HG03159 (cell line): ENCODE data around the gene MANBA.
"Not testable (repeated sequence)": the region's sequence is repeated elsewhere in the genome, so short reads cannot be mapped to it uniquely, and the experiment has no call there.

ENCODE experiments used
- ATAC-seq: cut with Tn5 transposase; IDR thresholded peaks from one replicate; pipeline ENCODE4 v1.9.1; 2021; ENCODE audit warnings: mild to moderate bottlenecking, moderate library complexity; ENCODE audit not compliant: unreplicated experiment

MANBA gene

GRCh38 chr4:102725229-102725628 is 35.5 kb downstream of the MANBA start:
- ATAC-seq, result no peak

GRCh38 chr4:102723511-102723910 is 37.3 kb downstream of the MANBA start:
- ATAC-seq, result no peak

GRCh38 chr4:102722740-102723139 is 38.0 kb downstream of the MANBA start:
- ATAC-seq, result no peak

- not testable (repeated sequence) for ATAC-seq
Observed at GRCh38 chr4:102718833-102719575, 41.8 kb downstream of the MANBA start.

- ATAC-seq, result no peak
Observed at GRCh38 chr4:102717448-102718092, 43.2 kb downstream of the MANBA start.

- ATAC-seq, result no peak
Observed at GRCh38 chr4:102715057-102715456, 45.7 kb downstream of the MANBA start.

GRCh38 chr4:102713774-102714173 is 47.0 kb downstream of the MANBA start:
- not testable (repeated sequence) for ATAC-seq

GRCh38 chr4:102713096-102713495 is 47.7 kb downstream of the MANBA start:
- ATAC-seq, result no peak

- ATAC-seq, result no peak
Observed at GRCh38 chr4:102710986-102711385, 49.8 kb downstream of the MANBA start.

- ATAC-seq, result not testable (repeated sequence)
Observed at GRCh38 chr4:102709060-102709459, 51.7 kb downstream of the MANBA start.

GRCh38 chr4:102707150-102707549 is 53.6 kb downstream of the MANBA start:
- no peak for ATAC-seq

- no peak for ATAC-seq
Observed at GRCh38 chr4:102705391-102705935, 55.3 kb downstream of the MANBA start.

GRCh38 chr4:102696758-102697157 is 64.0 kb downstream of the MANBA start:
- ATAC-seq, result no peak

GRCh38 chr4:102694791-102695190 is 66.0 kb downstream of the MANBA start:
- ATAC-seq, result no peak

- ATAC-seq, result no peak
Observed at GRCh38 chr4:102693861-102694260, 66.9 kb downstream of the MANBA start.

GRCh38 chr4:102693262-102693850 is 67.4 kb downstream of the MANBA start:
- no peak for ATAC-seq

- no peak for ATAC-seq
Observed at GRCh38 chr4:102692474-102692873, 68.3 kb downstream of the MANBA start.

GRCh38 chr4:102687982-102688433 is 72.8 kb downstream of the MANBA start:
- ATAC-seq, result peak; percentile 54

GRCh38 chr4:102687373-102687981 is 73.3 kb downstream of the MANBA start:
- peak; percentile 86 for ATAC-seq

GRCh38 chr4:102685768-102686167 is 75.0 kb downstream of the MANBA start:
- no peak for ATAC-seq

GRCh38 chr4:102684610-102685052 is 76.1 kb downstream of the MANBA start:
- no peak for ATAC-seq
